ENCODE measurements around the gene PSTPIP1.
"Not testable (repeated sequence)": the region's sequence is repeated elsewhere in the genome, so short reads cannot be mapped to it uniquely, and the experiment has no call there.

The PSTPIP1 gene

GRCh38 chr15:76994971-76995945 lies at the start of gene PSTPIP1:
TSS of gene PSTPIP1 (plus strand) at chr15:76995126. CDS start at chr15:76995574, 448 bp downstream.
- DNase-seq (ENCODE audit: low read depth in 2 of 3, low spot score in 1 of 3) = peak in 2 of 3 donors; percentile 53 to 55

GRCh38 chr15:76945494-76946093 lies 49.3 kb upstream of the PSTPIP1 start:
- no peak for DNase-seq (ENCODE audit: low read depth in 2 of 3, low spot score in 1 of 3)

DNA sequence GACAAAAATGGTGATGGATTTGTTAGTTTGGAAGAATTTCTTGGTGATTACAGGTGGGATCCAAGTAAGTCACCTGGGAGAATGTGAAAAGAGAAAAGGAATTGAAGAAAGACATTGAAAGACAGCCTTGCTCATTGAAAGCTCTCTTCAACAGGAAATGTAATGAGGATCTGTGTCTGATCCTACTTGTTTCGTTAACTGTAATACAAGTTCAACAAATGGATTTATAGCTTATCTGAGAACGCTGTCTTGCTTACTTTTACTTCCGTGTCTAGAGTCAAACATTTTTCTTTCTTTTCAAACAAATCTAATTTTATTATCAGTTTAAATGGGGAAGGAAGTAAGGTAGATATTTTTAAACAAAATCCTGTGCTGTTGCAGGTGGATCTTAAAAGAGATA lies 47.5 kb upstream of the PSTPIP1 start:
- no peak for DNase-seq (ENCODE audit: low read depth in 2 of 3, low spot score in 1 of 3)

DNA sequence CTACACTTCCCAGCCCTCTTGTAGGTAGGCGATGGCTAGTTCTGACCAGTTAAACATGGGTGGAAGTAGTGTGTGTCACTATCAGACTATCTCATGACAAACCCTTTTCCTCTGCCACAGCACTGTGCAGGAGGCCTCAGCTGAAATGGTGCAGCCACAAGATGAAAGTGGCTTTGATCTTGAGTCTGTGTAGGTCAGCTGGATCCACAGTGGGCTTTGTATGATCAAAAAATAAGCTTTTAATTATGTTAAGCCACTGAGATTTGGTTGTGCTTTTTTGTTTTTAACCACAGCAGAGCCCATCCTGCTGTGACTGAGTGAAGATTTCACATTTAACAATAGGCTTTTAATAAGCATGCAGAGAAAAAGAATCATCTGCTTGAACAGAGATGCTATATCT lies 43.7 kb upstream of the PSTPIP1 start:
- no peak for DNase-seq (ENCODE audit: low read depth in 2 of 3, low spot score in 1 of 3)

GRCh38 chr15:76953913-76954312 lies 41.0 kb upstream of the PSTPIP1 start:
- DNase-seq (ENCODE audit: low read depth in 2 of 3, low spot score in 1 of 3) = no peak

- no peak for DNase-seq (ENCODE audit: low read depth in 2 of 3, low spot score in 1 of 3)
These were observed 40.2 kb upstream of the PSTPIP1 start for GRCh38 chr15:76954744-76955143.

DNA sequence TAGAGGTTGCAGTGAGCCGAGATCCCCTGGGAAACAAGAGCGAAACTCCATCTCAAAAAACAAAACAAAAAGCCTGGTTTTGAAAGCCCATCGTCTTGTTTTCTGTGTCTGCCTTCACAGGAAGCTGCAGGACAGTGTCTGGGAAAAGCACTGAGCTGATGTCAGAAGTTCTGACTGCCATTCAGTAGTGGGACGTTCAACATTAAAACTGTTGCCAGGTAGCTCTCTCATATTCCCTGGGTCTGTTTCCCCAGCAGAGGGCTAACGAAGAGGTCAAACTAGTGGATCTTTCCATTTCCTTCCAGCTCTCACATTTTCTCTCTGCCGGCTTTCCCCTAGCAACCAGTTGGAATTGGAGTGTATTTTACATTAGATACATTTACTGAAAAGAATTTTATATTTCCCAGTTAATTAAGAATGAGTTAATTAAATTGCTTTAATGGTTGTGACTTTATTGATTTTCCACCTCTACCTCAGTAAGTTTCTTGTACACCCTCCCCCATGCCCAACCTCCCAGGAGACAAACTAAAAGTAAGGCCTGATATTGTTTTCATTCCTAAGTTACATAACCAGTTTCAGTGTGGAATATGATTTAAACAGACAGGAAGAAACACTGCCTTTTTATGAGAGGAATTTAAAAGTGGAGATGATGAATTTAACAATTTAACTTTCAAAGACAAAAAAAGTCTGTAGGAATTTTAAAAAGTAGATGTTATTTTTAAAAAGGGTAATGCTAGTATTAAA lies 33.5 kb upstream of the PSTPIP1 start:
- no peak for DNase-seq (ENCODE audit: low read depth in 2 of 3, low spot score in 1 of 3)

GRCh38 chr15:76962337-76963013 lies 32.5 kb upstream of the PSTPIP1 start:
- no peak for DNase-seq (ENCODE audit: low read depth in 2 of 3, low spot score in 1 of 3)

- DNase-seq (ENCODE audit: low read depth in 2 of 3, low spot score in 1 of 3) = no peak
These were observed 31.3 kb upstream of the PSTPIP1 start for GRCh38 chr15:76963596-76963995.

DNA sequence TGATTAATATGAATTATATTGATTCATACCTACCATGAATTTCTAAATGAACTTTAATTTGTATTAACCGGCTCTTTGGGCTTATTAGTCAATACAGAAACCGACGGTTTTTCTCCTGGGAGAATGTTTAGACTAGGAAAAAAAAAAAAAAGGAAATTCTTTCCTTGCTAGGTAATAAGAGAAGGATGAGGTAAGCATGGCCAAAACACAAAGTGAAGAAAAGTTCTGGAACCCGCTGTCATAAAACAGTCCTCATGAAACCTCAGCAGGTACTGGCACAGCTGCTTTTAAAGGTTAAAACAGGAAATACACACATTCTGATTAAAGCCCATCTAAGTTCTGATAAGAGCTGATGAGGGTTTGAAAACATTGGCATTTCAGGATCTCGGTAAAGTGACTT lies 30.8 kb upstream of the PSTPIP1 start:
- no peak for DNase-seq (ENCODE audit: low read depth in 2 of 3, low spot score in 1 of 3)

- not testable (repeated sequence) for DNase-seq (ENCODE audit: low read depth in 2 of 3, low spot score in 1 of 3)
These were observed 28.9 kb upstream of the PSTPIP1 start for GRCh38 chr15:76966051-76966450.

GRCh38 chr15:76967067-76967466 lies 27.9 kb upstream of the PSTPIP1 start:
- no peak for DNase-seq (ENCODE audit: low read depth in 2 of 3, low spot score in 1 of 3)

GRCh38 chr15:76968306-76968705 lies 26.6 kb upstream of the PSTPIP1 start:
- no peak for DNase-seq (ENCODE audit: low read depth in 2 of 3, low spot score in 1 of 3)

GRCh38 chr15:76972389-76973361 lies 22.3 kb upstream of the PSTPIP1 start:
- no peak for DNase-seq (ENCODE audit: low read depth in 2 of 3, low spot score in 1 of 3)

DNA sequence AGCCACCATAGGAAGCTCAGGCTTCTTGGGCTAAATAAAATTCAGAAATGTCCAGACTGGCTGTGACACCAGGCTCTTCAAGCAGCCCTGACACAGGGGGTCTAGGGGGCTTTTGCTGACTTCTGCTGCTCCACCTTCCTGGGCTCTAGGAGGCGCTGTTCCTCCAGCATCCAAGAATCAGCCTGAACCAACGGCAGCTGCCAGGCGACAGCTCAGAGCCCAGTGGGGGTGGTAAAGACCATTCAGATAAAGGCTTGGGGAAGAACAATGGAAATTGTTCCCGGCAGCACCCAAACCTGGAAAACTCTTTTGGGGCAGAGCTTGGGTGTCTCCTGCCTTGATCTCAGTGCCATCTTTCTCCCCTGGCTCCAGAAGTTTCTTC lies 21.6 kb upstream of the PSTPIP1 start:
- peak in 2 of 3 donors; percentile 60 to 67 for DNase-seq (ENCODE audit: low read depth in 2 of 3, low spot score in 1 of 3)

GRCh38 chr15:76973906-76974305 lies 21.0 kb upstream of the PSTPIP1 start:
- DNase-seq (ENCODE audit: low read depth in 2 of 3, low spot score in 1 of 3) = no peak

DNA sequence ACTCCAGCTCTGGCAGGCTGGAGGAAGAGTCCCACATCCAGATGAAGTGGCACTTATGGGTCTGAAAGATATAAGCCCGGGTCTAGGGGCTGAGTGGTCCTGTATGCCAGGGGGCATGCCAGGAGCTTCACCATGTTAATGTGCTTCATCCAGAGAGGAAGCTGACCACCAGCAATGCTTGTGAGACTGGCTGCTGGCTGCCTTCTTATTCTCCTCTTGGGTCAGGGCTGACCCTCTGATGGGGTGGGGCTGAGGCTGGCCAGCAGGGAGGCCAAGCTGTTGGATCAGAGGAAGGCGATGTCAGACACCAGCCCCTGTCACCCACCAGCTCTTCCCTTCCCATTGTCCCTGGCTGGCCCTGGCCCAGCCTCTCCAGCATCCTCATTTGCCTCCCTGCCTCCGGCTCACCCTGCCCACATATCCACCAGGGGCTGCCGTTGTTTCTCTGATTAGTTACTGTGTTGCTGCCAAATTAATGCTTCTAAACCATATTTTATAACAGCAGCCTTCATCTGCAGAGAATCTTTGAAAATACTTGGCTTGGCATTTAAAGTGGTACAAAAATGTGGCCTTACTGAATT lies 20.4 kb upstream of the PSTPIP1 start:
- no peak for DNase-seq (ENCODE audit: low read depth in 2 of 3, low spot score in 1 of 3)

DNA sequence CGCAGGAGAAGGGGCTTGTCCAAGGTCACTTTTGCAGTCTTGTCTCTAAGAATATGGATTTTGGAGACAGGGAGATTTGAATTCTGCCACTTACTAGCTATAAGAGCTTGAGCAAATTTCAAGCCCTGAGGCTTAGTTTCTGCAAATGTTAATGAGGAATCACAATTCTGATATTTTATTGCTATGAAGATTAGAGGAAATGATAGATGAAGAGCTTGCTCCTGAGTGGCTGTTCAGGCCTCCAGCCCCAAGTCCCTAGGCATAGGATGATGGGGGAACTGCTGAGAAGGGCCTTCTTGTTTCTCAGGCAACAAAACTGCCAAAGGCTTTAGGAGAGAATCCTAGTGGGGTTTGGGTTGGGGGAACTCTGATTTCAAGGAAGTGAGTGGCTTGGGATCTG lies 18.8 kb upstream of the PSTPIP1 start:
- DNase-seq (ENCODE audit: low read depth in 2 of 3, low spot score in 1 of 3) = no peak

- DNase-seq (ENCODE audit: low read depth in 2 of 3, low spot score in 1 of 3) = no peak
These were observed 18.2 kb upstream of the PSTPIP1 start for GRCh38 chr15:76976572-76977270.

All from stimulated activated CD4-positive, alpha-beta T cell treated with anti-CD3 and anti-CD28 coated beads, Interleukin-12 subunit alpha, Interleukin-12 subunit beta, amount 100 ng/mL, for 48 hours (primary cell).